PC-9 (cell line): ENCODE results near the gene PRIM1.

Experiments
- CTCF ChIP-seq: fragments of 200-600 bp; sonication (generic); conservative IDR thresholded peaks from 2 replicates; pipeline ENCODE4 v1.6.1; 2017; ENCODE audit warnings: mixed run types, antibody characterized with exemption, mild to moderate bottlenecking, moderate library complexity
- EZH2 ChIP-seq: fragments of 200-600 bp; sonication (generic); IDR thresholded peaks from 2 replicates; pipeline ENCODE4 v1.8.0; 2017; ENCODE audit warnings: antibody characterized with exemption, low read depth

GRCh38 chr12:56721216-56721615 lies 30.9 kb downstream of the PRIM1 start:
- TF ChIP-seq CTCF = no peak
- TF ChIP-seq EZH2 = no peak
